COLO668 (cell line): Measurements from ENCODE around the gene SFXN5.
"Not testable (repeated sequence)": the region's sequence is repeated elsewhere in the genome, so short reads cannot be mapped to it uniquely, and the experiment has no call there.

Experiments used
- DNase-seq: peaks from one replicate; lab custom pipeline; 2025; ENCODE audit not compliant: unreplicated experiment; lab: John Stamatoyannopoulos, UW

The SFXN5 gene

GRCh38 chr2:72908741-72909140, 162.8 kb downstream of the SFXN5 start:
- DNase-seq: no peak

GRCh38 chr2:72907369-72907768, 164.1 kb downstream of the SFXN5 start:
- not testable (repeated sequence) for DNase-seq

- no peak for DNase-seq
Observed at GRCh38 chr2:72901426-72901825, 170.1 kb downstream of the SFXN5 start.

- no peak for DNase-seq
Observed at GRCh38 chr2:72900191-72900825, 171.2 kb downstream of the SFXN5 start.

GRCh38 chr2:72898585-72898906, 173.0 kb downstream of the SFXN5 start:
- no peak for DNase-seq

- DNase-seq: no peak
Observed at GRCh38 chr2:72897785-72898584, 173.5 kb downstream of the SFXN5 start.

- DNase-seq: no peak
Observed at GRCh38 chr2:72896446-72896845, 175.1 kb downstream of the SFXN5 start.

GRCh38 chr2:72895759-72896281, 175.7 kb downstream of the SFXN5 start:
- no peak for DNase-seq

GRCh38 chr2:72895154-72895553, 176.4 kb downstream of the SFXN5 start:
- no peak for DNase-seq

- no peak for DNase-seq
Observed at GRCh38 chr2:72894514-72894913, 177.0 kb downstream of the SFXN5 start.

- peak; percentile 58 for DNase-seq
Observed at GRCh38 chr2:72893594-72894319, 177.8 kb downstream of the SFXN5 start.

GRCh38 chr2:72892506-72893173, 178.9 kb downstream of the SFXN5 start:
- DNase-seq: peak; percentile 72
